Lung (tissue), 12 donors: ENCODE measurements around the gene NR4A3. TPM values are rescaled to one million over a fixed set of nuclear protein-coding genes. Genes with fewer than 3 reads are reported as not detected.

ENCODE experiments used
- ATAC-seq: fragments of 200-7000 bp; cut with Tn5 transposase; one replicate; pipeline ENCODE4 v1.9.1; 2020; ENCODE audit warnings: moderate number of reproducible peaks; ENCODE audit not compliant: insufficient read depth, low FRiP score
- DNase-seq, 3 donors: peaks; one replicate each; pipeline ENCODE4 v3.0.0-alpha.2; 2013 to 2017
- H3K27ac ChIP-seq, 2 donors: one replicate each; pipeline ENCODE4 v1.5.1; 2013; ENCODE audit warnings: mild to moderate bottlenecking in 2 of 2, moderate library complexity in 2 of 2, control low read depth in 1 of 2, inconsistent platforms in 1 of 2, low read depth in 1 of 2, low read length in 1 of 2
- H3K27me3 ChIP-seq, 3 donors: one replicate each; pipeline ENCODE4 v1.5.1; 2013; ENCODE audit warnings: low read length in 2 of 3; ENCODE audit not compliant: control insufficient read depth in 3 of 3, insufficient read depth in 3 of 3
- H3K36me3 ChIP-seq, 4 donors: one replicate each; pipeline ENCODE4 v1.5.1; 2013; ENCODE audit warnings: low read length in 4 of 4, mild to moderate bottlenecking in 1 of 4, moderate library complexity in 1 of 4; ENCODE audit not compliant: control insufficient read depth in 4 of 4, insufficient read depth in 4 of 4
- H3K4me1 ChIP-seq, 5 donors: one replicate each; pipeline ENCODE4 v1.5.1; 2013; ENCODE audit warnings: low read length in 5 of 5, mild to moderate bottlenecking in 2 of 5, moderate library complexity in 1 of 5; ENCODE audit not compliant: control insufficient read depth in 5 of 5, insufficient read depth in 5 of 5
- H3K4me3 ChIP-seq: one replicate; pipeline ENCODE4 v1.5.1; 2013; ENCODE audit warnings: mild to moderate bottlenecking, control low read depth, moderate library complexity
- H3K9ac ChIP-seq, 2 donors: one replicate each; pipeline ENCODE4 v1.5.1; 2013; ENCODE audit warnings: low read length in 2 of 2, control low read depth in 1 of 2; ENCODE audit not compliant: insufficient read depth in 1 of 2
- H3K9me3 ChIP-seq, 4 donors: one replicate each; pipeline ENCODE4 v1.5.1; 2013; ENCODE audit warnings: low read length in 3 of 4, mild to moderate bottlenecking in 1 of 4, moderate library complexity in 1 of 4; ENCODE audit not compliant: control insufficient read depth in 4 of 4, insufficient read depth in 3 of 4
- CTCF ChIP-seq: IDR thresholded peaks from 2 replicates; pipeline ENCODE4 v1.5.1; 2012; ENCODE audit warnings: mild to moderate bottlenecking; ENCODE audit errors: control extremely low read depth, extremely low read depth
- WGBS, 2 donors: extraction: QIAGEN DNeasy Blood & Tissue Kit; methylation state at CpG; one replicate each; pipeline ENCODE4 v1.1.7; 2013; 5-methylcytosine and 5-hydroxymethylcytosine counted together
- polyA plus RNA-seq, 2 donors: library from polyadenylated mRNA; stranded (reverse); fragments of 200-250 nt; gene quantifications; one replicate each; pipeline ENCODE4 v1.2.1, GENCODE V29; 2013
- total RNA-seq, 2 donors: library from RNA; depleted of rRNA in 1 of 2; stranded (reverse); fragments of >200 nt in 1 of 2; gene quantifications; one replicate each; pipeline ENCODE4 v1.2.1, GENCODE V29; 2014 to 2021
- donor health status: control.
- donor health status: control.
- donor health status: Bipolar disorder and iron deficiency.
- donor health status: healthy.
- donor health status: DM: yes; HTN: yes; CAD: no.

Gene NR4A3
- total and polyA plus RNA-seq, 4 donors = 2.3 to 11.7 (median 2.6) TPM

GRCh38 chr9:99783799-99784198, 37.9 kb upstream of the NR4A3 start:
- Histone ChIP-seq H3K36me3 (no peaks in the 10 kb centered on the region), H3K9me3 (no peaks in the 10 kb centered on the region), H3K9ac (no peak overlapping the region), H3K27ac (no peak overlapping the region), H3K4me3 (no peak overlapping the region), H3K4me1 (no peaks in the 10 kb centered on the region), H3K27me3 (no peaks in the 10 kb centered on the region)
- DNase-seq (no peak), ATAC-seq (no peak)
- 58 to 82% methylated on average over 2 of the region's 2 CpGs for WGBS, 2 donors
- TF ChIP-seq CTCF = no peak

GRCh38 chr9:99785010-99785590, 36.6 kb upstream of the NR4A3 start:
- Histone ChIP-seq H3K27ac (no peak overlapping the region), H3K9ac (no peak overlapping the region), H3K4me1 (no peaks in the 10 kb centered on the region), H3K9me3 (no peaks in the 10 kb centered on the region), H3K4me3 (no peak overlapping the region), H3K36me3 (no peaks in the 10 kb centered on the region), H3K27me3 (no peaks in the 10 kb centered on the region)
- DNase-seq (no peak), ATAC-seq (no peak)
- 79 to 83% methylated on average over 1 of the region's 1 CpG for WGBS, 2 donors
- no peak for TF ChIP-seq CTCF

GRCh38 chr9:99787556-99787955, 34.1 kb upstream of the NR4A3 start:
- Histone ChIP-seq H3K27me3 (no peaks in the 10 kb centered on the region), H3K4me3 (no peak overlapping the region), H3K4me1 (no peaks in the 10 kb centered on the region), H3K9ac (no peak overlapping the region), H3K27ac (no peak overlapping the region), H3K9me3 (no peaks in the 10 kb centered on the region), H3K36me3 (no peaks in the 10 kb centered on the region)
- no peak for ATAC-seq
- no peak for DNase-seq
- no peak for TF ChIP-seq CTCF

- TF ChIP-seq CTCF = no peak
- whole genome bisulfite sequencing, 2 donors = 88 to 92% methylated on average over 4 of the region's 4 CpGs
- H3K9ac ChIP-seq = no peak overlapping the region
- H3K4me3 ChIP-seq = no peak overlapping the region
- H3K9me3 ChIP-seq = no peaks in the 10 kb centered on the region
- DNase-seq = no peak
- H3K27ac ChIP-seq = no peak overlapping the region
- ATAC-seq = no peak
- H3K27me3 ChIP-seq = no peaks in the 10 kb centered on the region
- H3K4me1 ChIP-seq = no peaks in the 10 kb centered on the region
- no peaks in the 10 kb centered on the region for H3K36me3 ChIP-seq
These were observed 28.2 kb upstream of the NR4A3 start for GRCh38 chr9:99793528-99793927.
